ENCODE results near the gene RGS4. TPM values are rescaled to one million over a fixed set of nuclear protein-coding genes. Genes with fewer than 3 reads are reported as not detected.
"Not testable (repeated sequence)": the region's sequence is repeated elsewhere in the genome, so short reads cannot be mapped to it uniquely, and the experiment has no call there.

The RGS4 gene
- total RNA-seq, 1 donor from 2014 or later: 13.2 TPM

GRCh38 chr1:163085041-163085903 lies 16.1 kb downstream of the RGS4 start:
- Mint-ChIP-seq H3K4me1 (ENCODE audit: low read depth) (peaks cover 42% of the 10 kb centered on the region), H3K27me3 (ENCODE audit: low read depth) (no peaks in the 10 kb centered on the region), H3K9me3 (ENCODE audit: low read depth) (peaks cover 4% of the 10 kb centered on the region), H3K27ac (ENCODE audit: unreplicated experiment) (peak overlapping the region; percentile 82), H3K4me3 (ENCODE audit: unreplicated experiment) (peak overlapping the region; percentile 9), H3K36me3 (ENCODE audit: low read depth) (no peaks in the 10 kb centered on the region)
- no peak for TF ChIP-seq CTCF (IDR thresholded peaks at IDR 0.05)
- no peak for DNase-seq (ENCODE audit: low spot score)

- peak overlapping the region; percentile 82 for H3K27ac Mint-ChIP-seq (ENCODE audit: unreplicated experiment)
- H3K9me3 Mint-ChIP-seq (ENCODE audit: low read depth): peaks cover 4% of the 10 kb centered on the region
- peaks cover 42% of the 10 kb centered on the region for H3K4me1 Mint-ChIP-seq (ENCODE audit: low read depth)
- H3K27me3 Mint-ChIP-seq (ENCODE audit: low read depth): no peaks in the 10 kb centered on the region
- no peak overlapping the region for H3K4me3 Mint-ChIP-seq (ENCODE audit: unreplicated experiment)
- H3K36me3 Mint-ChIP-seq (ENCODE audit: low read depth): no peaks in the 10 kb centered on the region
- TF ChIP-seq CTCF (IDR thresholded peaks at IDR 0.05): no peak
- DNase-seq (ENCODE audit: low spot score): no peak
Observed at GRCh38 chr1:163085904-163086268, 16.7 kb downstream of the RGS4 start.

- not testable (repeated sequence) for DNase-seq (ENCODE audit: low spot score); H3K4me3 Mint-ChIP-seq (ENCODE audit: unreplicated experiment); H3K27me3 Mint-ChIP-seq (ENCODE audit: low read depth); H3K27ac Mint-ChIP-seq (ENCODE audit: unreplicated experiment); H3K36me3 Mint-ChIP-seq (ENCODE audit: low read depth); H3K9me3 Mint-ChIP-seq (ENCODE audit: low read depth)
- peaks cover 26% of the 10 kb centered on the region for H3K4me1 Mint-ChIP-seq (ENCODE audit: low read depth)
Observed at GRCh38 chr1:163089117-163089516, 20.0 kb downstream of the RGS4 start.

- peaks cover 2% of the 10 kb centered on the region for H3K9me3 Mint-ChIP-seq (ENCODE audit: low read depth)
- DNase-seq (ENCODE audit: low spot score): no peak
- no peak for TF ChIP-seq CTCF (IDR thresholded peaks at IDR 0.05)
- H3K4me1 Mint-ChIP-seq (ENCODE audit: low read depth): peaks cover 21% of the 10 kb centered on the region
- no peaks in the 10 kb centered on the region for H3K36me3 Mint-ChIP-seq (ENCODE audit: low read depth)
- H3K4me3 Mint-ChIP-seq (ENCODE audit: unreplicated experiment): no peak overlapping the region
- no peaks in the 10 kb centered on the region for H3K27me3 Mint-ChIP-seq (ENCODE audit: low read depth)
- no peak overlapping the region for H3K27ac Mint-ChIP-seq (ENCODE audit: unreplicated experiment)
Observed at GRCh38 chr1:163090321-163090945, 21.3 kb downstream of the RGS4 start.

GRCh38 chr1:163093169-163093568 lies 24.0 kb downstream of the RGS4 start:
- TF ChIP-seq CTCF (IDR thresholded peaks at IDR 0.05): no peak
- Mint-ChIP-seq H3K36me3 (ENCODE audit: low read depth) (no peaks in the 10 kb centered on the region), H3K4me3 (ENCODE audit: unreplicated experiment) (no peak overlapping the region), H3K4me1 (ENCODE audit: low read depth) (peaks cover 10% of the 10 kb centered on the region), H3K27me3 (ENCODE audit: low read depth) (no peaks in the 10 kb centered on the region), H3K9me3 (ENCODE audit: low read depth) (no peaks in the 10 kb centered on the region), H3K27ac (ENCODE audit: unreplicated experiment) (no peak overlapping the region)
- no peak for DNase-seq (ENCODE audit: low spot score)

Measured in chondrocyte (in vitro differentiated cells).